HEK293T (cell line): ENCODE results near the gene MICU1.

Experiments
- CTCF ChIA-PET: fragments of 350-600 bp; formaldehyde crosslinking; extraction: SDS; loops from one replicate; lab custom pipeline; 2021; ENCODE audit warnings: antibody characterized with exemption, inconsistent platforms; lab: Yijun Ruan, JAX
- POLR2A ChIA-PET: fragments of 350-600 bp; formaldehyde crosslinking; extraction: SDS; loops from one replicate; lab custom pipeline; 2020; ENCODE audit warnings: antibody characterized with exemption, inconsistent platforms; lab: Yijun Ruan, JAX
- DNase-seq: peaks from one replicate; pipeline ENCODE4 v3.0.0; 2012; ENCODE audit warnings: mixed read lengths; ENCODE audit errors: extremely low spot score
- ARNT ChIP-seq: fragments of 450-650 bp; IDR thresholded peaks from 2 replicates; pipeline ENCODE4 v1.6.1; 2017; ENCODE audit warnings: mild to moderate bottlenecking
- BHLHE40 ChIP-seq: fragments of 450-650 bp; IDR thresholded peaks from 2 replicates; pipeline ENCODE4 v1.6.1; 2016; ENCODE audit warnings: mild to moderate bottlenecking, moderate library complexity, borderline replicate concordance
- CTBP1 ChIP-seq: fragments of 450-650 bp; IDR thresholded peaks from 2 replicates; pipeline ENCODE4 v1.6.1; 2016; ENCODE audit warnings: borderline replicate concordance
- ELF4 ChIP-seq: fragments of 450-650 bp; IDR thresholded peaks from 2 replicates; pipeline ENCODE4 v1.6.1; 2017; ENCODE audit warnings: antibody characterized with exemption
- FOXA1 ChIP-seq: fragments of 450-650 bp; IDR thresholded peaks from 2 replicates; pipeline ENCODE4 v1.6.1; 2016; ENCODE audit warnings: mild to moderate bottlenecking
- FOXK2 ChIP-seq: fragments of 450-650 bp; IDR thresholded peaks from 2 replicates; pipeline ENCODE4 v1.6.1; 2016; ENCODE audit warnings: mild to moderate bottlenecking
- FOXM1 ChIP-seq: fragments of 450-650 bp; IDR thresholded peaks from 2 replicates; pipeline ENCODE4 v1.6.1; 2017; ENCODE audit warnings: mild to moderate bottlenecking, borderline replicate concordance
- HDGF ChIP-seq: fragments of 450-650 bp; IDR thresholded peaks from 2 replicates; pipeline ENCODE4 v1.6.1; 2017; ENCODE audit warnings: antibody characterized with exemption, borderline replicate concordance
- L3MBTL2 ChIP-seq: fragments of 450-650 bp; conservative IDR thresholded peaks from 2 replicates; pipeline ENCODE4 v1.6.1; 2016; ENCODE audit warnings: mild to moderate bottlenecking
- LEF1 ChIP-seq: fragments of 450-650 bp; IDR thresholded peaks from 2 replicates; pipeline ENCODE4 v1.6.1; 2017; ENCODE audit warnings: mild to moderate bottlenecking, borderline replicate concordance
- NFRKB ChIP-seq: fragments of 450-650 bp; IDR thresholded peaks from 2 replicates; pipeline ENCODE4 v1.6.1; 2016; ENCODE audit warnings: mild to moderate bottlenecking, moderate library complexity
- PKNOX1 ChIP-seq: fragments of 450-650 bp; IDR thresholded peaks from 2 replicates; pipeline ENCODE4 v1.6.1; 2016
- SP1 ChIP-seq: fragments of 450-650 bp; IDR thresholded peaks from 2 replicates; pipeline ENCODE4 v1.6.1; 2017
- SUZ12 ChIP-seq: fragments of 450-650 bp; IDR thresholded peaks from 2 replicates; pipeline ENCODE4 v1.6.1; 2016; ENCODE audit warnings: mild to moderate bottlenecking
- TARDBP ChIP-seq: fragments of 450-650 bp; IDR thresholded peaks from 2 replicates; pipeline ENCODE4 v1.6.1; 2016
- ZNF384 ChIP-seq: fragments of 450-650 bp; IDR thresholded peaks from 2 replicates; pipeline ENCODE4 v1.6.1; 2016

The MICU1 gene

GRCh38 chr10:72466018-72466417 lies 159.9 kb downstream of the MICU1 start:
- TF ChIP-seq FOXK2 (no peak), SUZ12 (no peak), ARNT (no peak), ELF4 (no peak), LEF1 (no peak), CTBP1 (no peak), BHLHE40 (no peak), SP1 (no peak), FOXA1 (no peak)
- no peak for DNase-seq
- ChIA-PET POLR2A (no interaction called here), CTCF (no interaction called here)

DNA sequence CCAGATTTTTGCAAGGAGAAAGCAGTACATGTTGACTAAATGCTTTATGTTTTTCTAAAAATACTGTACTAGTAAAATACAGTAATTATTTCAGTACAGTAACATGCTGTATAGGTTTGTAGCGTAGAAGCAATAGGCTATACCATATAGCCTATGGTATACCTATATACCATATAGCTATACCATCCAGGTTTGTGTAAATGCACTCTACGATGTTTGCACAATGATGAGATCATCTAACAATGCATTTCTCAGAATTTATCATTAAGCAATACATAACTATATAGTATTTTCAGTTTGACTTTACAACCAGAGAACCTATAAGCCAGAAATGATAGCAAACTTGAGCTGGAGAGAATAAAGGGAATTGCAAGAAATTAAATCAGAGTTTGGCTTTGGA lies 161.4 kb downstream of the MICU1 start:
- ChIA-PET POLR2A (no interaction called here), CTCF (no interaction called here)
- TF ChIP-seq CTBP1: no peak
- TF ChIP-seq ELF4: no peak
- no peak for TF ChIP-seq SUZ12
- no peak for TF ChIP-seq FOXM1
- no peak for TF ChIP-seq HDGF
- TF ChIP-seq TARDBP: no peak
- TF ChIP-seq NFRKB: no peak
- no peak for TF ChIP-seq ARNT
- TF ChIP-seq SP1: no peak
- TF ChIP-seq ZNF384: no peak
- no peak for TF ChIP-seq FOXK2
- TF ChIP-seq PKNOX1: no peak
- no peak for TF ChIP-seq LEF1
- no peak for DNase-seq

GRCh38 chr10:72462261-72462660 lies 163.6 kb downstream of the MICU1 start:
- no peak for DNase-seq
- POLR2A ChIA-PET: no interaction called here
- CTCF ChIA-PET: interaction anchor here (0.6 kb wide), 1 partner anchor 94 kb away, joined by 3 read pairs; no protein-coding TSS in a partner anchor
- TF ChIP-seq FOXM1 (no peak), ARNT (no peak), BHLHE40 (no peak), LEF1 (no peak), PKNOX1 (no peak), NFRKB (no peak), CTBP1 (no peak), SP1 (no peak), ELF4 (no peak), FOXA1 (no peak), SUZ12 (no peak), L3MBTL2 (no peak)

- no peak for DNase-seq
- TF ChIP-seq SUZ12 (no peak), FOXM1 (no peak), TARDBP (no peak), L3MBTL2 (no peak), ARNT (no peak), FOXK2 (no peak), SP1 (no peak), FOXA1 (no peak), PKNOX1 (no peak), ELF4 (no peak), BHLHE40 (no peak), CTBP1 (no peak)
- POLR2A ChIA-PET: no interaction called here
- CTCF ChIA-PET: no interaction called here
Observed at GRCh38 chr10:72461085-72461484, 164.8 kb downstream of the MICU1 start.

- ChIA-PET CTCF (no interaction called here), POLR2A (no interaction called here)
- TF ChIP-seq FOXA1 (no peak), TARDBP (no peak), ZNF384 (no peak), ELF4 (no peak), ARNT (no peak), HDGF (no peak), FOXM1 (no peak), LEF1 (no peak), CTBP1 (no peak), SP1 (no peak), FOXK2 (no peak), NFRKB (no peak), PKNOX1 (no peak), SUZ12 (no peak), L3MBTL2 (no peak), BHLHE40 (no peak)
- no peak for DNase-seq
Observed at GRCh38 chr10:72460284-72460876, 165.5 kb downstream of the MICU1 start.

DNA sequence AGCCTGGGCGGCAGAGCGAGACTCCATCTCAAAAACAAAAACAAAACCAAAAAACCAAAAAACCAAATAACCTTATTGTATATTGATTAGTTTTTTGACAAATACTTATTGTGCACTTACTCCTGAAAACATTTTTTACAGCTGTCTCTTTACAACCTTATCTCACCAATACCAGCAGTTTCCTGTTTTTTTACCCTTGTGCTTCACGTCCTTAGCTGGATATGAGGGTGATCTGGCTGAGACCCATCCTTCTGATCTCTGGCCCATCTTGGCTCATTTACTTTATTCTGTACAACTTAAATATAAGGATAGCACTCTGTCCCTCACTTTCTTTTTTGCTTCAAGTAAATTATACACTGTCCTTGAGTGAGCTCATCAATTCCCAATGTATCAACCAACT lies 166.6 kb downstream of the MICU1 start:
- CTCF ChIA-PET: no interaction called here
- TF ChIP-seq LEF1 (no peak), BHLHE40 (no peak), NFRKB (no peak), ZNF384 (no peak), L3MBTL2 (no peak), TARDBP (no peak), CTBP1 (no peak), ARNT (no peak), FOXM1 (no peak), SP1 (no peak), SUZ12 (no peak), FOXA1 (no peak)
- POLR2A ChIA-PET: no interaction called here
- no peak for DNase-seq
